ENCODE data around the gene LMO4.

Gene LMO4

DNA sequence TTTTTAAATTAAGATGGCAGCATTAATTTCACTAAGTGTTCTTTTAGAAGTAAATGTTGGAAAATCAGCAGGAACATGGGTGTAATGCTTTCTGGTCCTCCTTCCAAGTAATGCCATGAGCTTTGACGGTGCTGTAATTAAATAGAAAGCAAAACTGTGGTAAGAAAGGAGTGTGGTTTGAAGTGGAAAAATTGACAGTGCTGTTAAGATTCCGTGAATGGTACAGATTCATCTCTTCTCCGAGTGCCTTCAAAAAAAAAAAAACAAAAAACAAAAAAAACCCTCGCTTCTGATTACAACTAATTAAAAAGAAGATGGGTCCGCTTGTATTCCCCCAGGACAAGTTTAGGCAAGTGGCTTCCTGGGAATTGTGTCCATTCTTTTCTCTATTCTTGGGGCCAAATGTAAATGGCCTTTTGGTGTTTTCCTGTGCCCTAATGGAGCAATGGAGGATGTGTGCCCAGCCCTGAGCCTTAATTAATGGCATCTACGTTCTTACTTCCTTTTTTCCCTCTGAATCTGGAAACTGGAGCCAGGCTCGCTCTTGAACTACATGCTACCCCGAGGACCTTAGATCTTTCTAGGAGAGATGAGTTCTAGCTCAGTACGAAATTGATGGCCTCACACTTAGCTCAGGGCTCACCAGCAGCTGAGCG is 5.1 kb downstream of the LMO4 start:
- Histone ChIP-seq H3K79me2 (ENCODE audit: control insufficient read depth, low read length) (peaks cover 53% of the 10 kb centered on the region), H3K4me2 (ENCODE audit: low read length) (peak overlapping the region; percentile 89), H3K9me2 (replicated peaks; ENCODE audit: control insufficient read depth, low read length) (no peaks in the 10 kb centered on the region), H3F3A (ENCODE audit: control insufficient read depth, insufficient read depth) (peaks cover 27% of the 10 kb centered on the region), H3K4me3 (ENCODE audit: low read length) (peak overlapping the region; percentile 74), H3K27me3 (ENCODE audit: control insufficient read depth, low read length) (peaks cover 11% of the 10 kb centered on the region), H3K27ac (ENCODE audit: low read depth, low read length) (no peak overlapping the region), H3K36me3 (ENCODE audit: control insufficient read depth, low read length) (peaks cover 40% of the 10 kb centered on the region), H4K20me1 (ENCODE audit: control insufficient read depth, insufficient read depth, low read depth, low read length) (peaks cover 18% of the 10 kb centered on the region), H3K4me1 (ENCODE audit: control insufficient read depth, low read length) (peaks cover 50% of the 10 kb centered on the region), H3K9me3 (ENCODE audit: control insufficient read depth, insufficient read depth, low read length) (no peaks in the 10 kb centered on the region)
- TF ChIP-seq, protein P1, sequence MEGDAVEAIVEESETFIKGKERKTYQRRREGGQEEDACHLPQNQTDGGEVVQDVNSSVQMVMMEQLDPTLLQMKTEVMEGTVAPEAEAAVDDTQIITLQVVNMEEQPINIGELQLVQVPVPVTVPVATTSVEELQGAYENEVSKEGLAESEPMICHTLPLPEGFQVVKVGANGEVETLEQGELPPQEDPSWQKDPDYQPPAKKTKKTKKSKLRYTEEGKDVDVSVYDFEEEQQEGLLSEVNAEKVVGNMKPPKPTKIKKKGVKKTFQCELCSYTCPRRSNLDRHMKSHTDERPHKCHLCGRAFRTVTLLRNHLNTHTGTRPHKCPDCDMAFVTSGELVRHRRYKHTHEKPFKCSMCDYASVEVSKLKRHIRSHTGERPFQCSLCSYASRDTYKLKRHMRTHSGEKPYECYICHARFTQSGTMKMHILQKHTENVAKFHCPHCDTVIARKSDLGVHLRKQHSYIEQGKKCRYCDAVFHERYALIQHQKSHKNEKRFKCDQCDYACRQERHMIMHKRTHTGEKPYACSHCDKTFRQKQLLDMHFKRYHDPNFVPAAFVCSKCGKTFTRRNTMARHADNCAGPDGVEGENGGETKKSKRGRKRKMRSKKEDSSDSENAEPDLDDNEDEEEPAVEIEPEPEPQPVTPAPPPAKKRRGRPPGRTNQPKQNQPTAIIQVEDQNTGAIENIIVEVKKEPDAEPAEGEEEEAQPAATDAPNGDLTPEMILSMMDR (IDR thresholded peaks at IDR 0.05; ENCODE audit: low read depth, low read length, poor library complexity, severe bottlenecking), result no peak
- TF ChIP-seq EZH2phosphoT487 (IDR thresholded peaks at IDR 0.05; ENCODE audit: borderline replicate concordance, low read length), result no peak

DNA sequence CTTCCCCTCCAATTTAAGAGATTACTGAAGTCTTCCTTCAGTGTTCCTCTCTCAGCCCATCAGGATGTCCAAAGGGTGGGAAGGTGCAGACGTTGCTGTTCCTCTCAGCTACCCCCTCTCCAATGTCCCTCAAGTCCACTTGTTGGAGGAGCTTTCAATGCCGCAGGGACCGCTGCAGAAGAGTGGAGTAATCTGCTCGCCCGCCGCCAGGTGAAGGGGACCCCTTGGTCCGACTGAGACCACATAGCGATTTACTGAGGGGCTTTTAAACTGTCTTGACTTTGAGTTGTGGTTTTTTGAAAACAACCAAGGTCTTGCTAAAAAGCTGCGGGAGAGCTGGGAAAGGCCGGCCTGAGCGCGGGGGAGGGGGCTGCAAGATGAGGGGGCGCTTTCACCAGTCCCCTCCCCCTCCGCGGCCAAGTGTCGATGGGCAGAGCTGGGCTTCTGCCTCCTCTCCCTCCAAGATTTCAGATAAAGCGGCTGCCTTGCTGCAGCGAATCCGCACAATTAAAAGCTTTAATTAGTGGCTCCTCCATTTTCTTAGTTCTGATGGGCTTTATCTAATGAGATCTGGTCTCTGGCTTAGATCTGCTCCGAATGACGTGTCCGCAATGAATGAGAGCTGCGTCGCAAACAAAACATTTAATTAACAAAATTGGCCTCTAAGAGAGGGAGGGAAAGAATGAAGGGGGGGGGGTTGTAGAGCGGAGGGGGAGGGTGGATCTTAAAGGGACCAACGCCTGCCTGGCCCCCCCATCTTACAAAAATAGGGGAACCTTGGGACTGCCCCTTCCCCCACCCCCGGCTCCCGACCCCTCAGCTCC is 5.9 kb downstream of the LMO4 start:
- TF ChIP-seq EZH2phosphoT487 (IDR thresholded peaks at IDR 0.05; ENCODE audit: borderline replicate concordance, low read length), result no peak
- TF ChIP-seq, protein P1 (IDR thresholded peaks at IDR 0.05; ENCODE audit: low read depth, low read length, poor library complexity, severe bottlenecking), result peak; percentile 25
- H4K20me1 ChIP-seq (ENCODE audit: control insufficient read depth, insufficient read depth, low read depth, low read length), result peaks cover 18% of the 10 kb centered on the region
- peaks cover 50% of the 10 kb centered on the region for H3K4me1 ChIP-seq (ENCODE audit: control insufficient read depth, low read length)

DNA sequence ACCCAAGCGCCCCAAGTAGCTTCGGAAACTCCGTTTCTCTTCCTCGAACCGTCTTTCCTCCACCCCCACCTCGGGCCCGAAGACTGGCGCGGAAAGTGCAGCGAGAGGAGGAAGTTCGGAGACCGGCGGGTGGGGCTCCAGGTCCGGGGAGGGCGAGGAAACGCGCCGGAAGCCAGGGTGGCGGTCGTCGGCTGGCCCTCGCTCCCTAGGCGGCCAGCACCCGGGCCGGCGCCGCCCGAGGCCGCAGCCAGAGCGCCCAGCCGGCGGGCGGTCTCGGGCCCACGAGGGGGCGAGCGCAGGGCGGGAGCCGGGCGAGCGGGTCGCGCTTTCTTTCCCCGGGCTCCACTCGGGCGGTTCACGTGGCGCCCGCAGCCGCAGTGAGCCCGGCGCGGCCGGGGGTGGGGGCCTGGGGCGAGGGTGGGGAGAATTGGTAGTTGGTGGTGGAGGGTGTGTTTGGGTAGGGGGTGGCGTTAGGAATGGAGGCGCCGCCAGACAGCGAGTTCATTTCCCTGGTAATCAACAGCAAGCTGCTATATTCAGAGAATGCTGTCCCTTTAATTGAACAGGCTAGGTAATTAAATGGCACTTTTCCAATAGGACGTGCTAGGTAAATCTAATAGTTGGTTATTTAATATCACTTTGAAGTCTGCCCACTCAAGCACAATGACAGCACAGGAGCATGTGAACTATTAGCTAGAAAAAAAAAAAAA is 6.7 kb downstream of the LMO4 start:
- H3K4me3 ChIP-seq (ENCODE audit: low read length), result peak overlapping the region; percentile 74
- no peaks in the 10 kb centered on the region for H3K9me3 ChIP-seq (ENCODE audit: control insufficient read depth, insufficient read depth, low read length)
- peaks cover 15% of the 10 kb centered on the region for H4K20me1 ChIP-seq (ENCODE audit: control insufficient read depth, insufficient read depth, low read depth, low read length)
- peak overlapping the region; percentile 30 for H3K27ac ChIP-seq (ENCODE audit: low read depth, low read length)
- peaks cover 53% of the 10 kb centered on the region for H3K36me3 ChIP-seq (ENCODE audit: control insufficient read depth, low read length)
- peaks cover 21% of the 10 kb centered on the region for H3F3A ChIP-seq (ENCODE audit: control insufficient read depth, insufficient read depth)
- H3K27me3 ChIP-seq (ENCODE audit: control insufficient read depth, low read length), result peaks cover 10% of the 10 kb centered on the region
- H3K9me2 ChIP-seq (replicated peaks; ENCODE audit: control insufficient read depth, low read length), result no peaks in the 10 kb centered on the region
- H3K4me1 ChIP-seq (ENCODE audit: control insufficient read depth, low read length), result peaks cover 46% of the 10 kb centered on the region
- TF ChIP-seq, protein P1 (IDR thresholded peaks at IDR 0.05; ENCODE audit: low read depth, low read length, poor library complexity, severe bottlenecking), result no peak
- TF ChIP-seq EZH2phosphoT487 (IDR thresholded peaks at IDR 0.05; ENCODE audit: borderline replicate concordance, low read length), result no peak
- H3K79me2 ChIP-seq (ENCODE audit: control insufficient read depth, low read length), result peaks cover 39% of the 10 kb centered on the region
- peak overlapping the region; percentile 89 for H3K4me2 ChIP-seq (ENCODE audit: low read length)

More for the DNA sequence above, 5.9 kb downstream of the LMO4 start:
- H3K4me3 ChIP-seq (ENCODE audit: low read length), result peak overlapping the region; percentile 74
- H3K9me3 ChIP-seq (ENCODE audit: control insufficient read depth, insufficient read depth, low read length), result no peaks in the 10 kb centered on the region
- peak overlapping the region; percentile 89 for H3K4me2 ChIP-seq (ENCODE audit: low read length)
- peaks cover 46% of the 10 kb centered on the region for H3K79me2 ChIP-seq (ENCODE audit: control insufficient read depth, low read length)
- peaks cover 27% of the 10 kb centered on the region for H3F3A ChIP-seq (ENCODE audit: control insufficient read depth, insufficient read depth)
- no peaks in the 10 kb centered on the region for H3K9me2 ChIP-seq (replicated peaks; ENCODE audit: control insufficient read depth, low read length)
- H3K27ac ChIP-seq (ENCODE audit: low read depth, low read length), result peak overlapping the region; percentile 30
- H3K27me3 ChIP-seq (ENCODE audit: control insufficient read depth, low read length), result peaks cover 11% of the 10 kb centered on the region
- peaks cover 45% of the 10 kb centered on the region for H3K36me3 ChIP-seq (ENCODE audit: control insufficient read depth, low read length)

All from DOHH2 (cell line).